Measurements from ENCODE around the gene EOLA2.
"Not testable (repeated sequence)": the region's sequence is repeated elsewhere in the genome, so short reads cannot be mapped to it uniquely, and the experiment has no call there.

EOLA2 gene

GRCh38 chrX:149932150-149932549 is 6.1 kb downstream of the EOLA2 start:
- not testable (repeated sequence) for DNase-seq

- not testable (repeated sequence) for DNase-seq
These were observed 6.9 kb downstream of the EOLA2 start for GRCh38 chrX:149931355-149931754.

DNA sequence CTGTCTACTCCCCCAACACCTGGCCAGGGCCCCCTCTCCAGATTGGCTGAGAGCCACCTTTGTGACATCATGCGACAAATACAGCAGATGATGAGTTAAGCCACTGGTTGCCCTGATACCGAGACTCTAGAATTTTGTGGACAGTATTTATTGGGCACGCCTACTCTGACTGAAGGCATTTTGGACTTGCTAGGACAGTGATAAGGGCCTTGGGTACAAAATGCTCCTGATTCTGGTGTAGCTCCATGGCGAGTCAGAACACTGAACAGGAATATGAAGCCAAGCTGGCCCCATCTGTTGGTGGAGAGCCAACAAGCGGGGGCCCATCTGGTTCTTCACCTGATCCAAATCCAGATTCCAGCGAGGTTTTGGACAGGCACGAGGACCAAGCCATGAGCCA is 8.9 kb downstream of the EOLA2 start, which contains the start of gene HSFX4:
Gene HSFX4 (plus strand): TSS at position 174 of the 400 bp plus-strand sequence. CDS start 72 bp downstream, at position 246.
- not testable (repeated sequence) for DNase-seq

- DNase-seq: not testable (repeated sequence)
These were observed 9.7 kb downstream of the EOLA2 start for GRCh38 chrX:149928635-149929034.

GRCh38 chrX:149927964-149928258 is 10.4 kb downstream of the EOLA2 start:
- not testable (repeated sequence) for DNase-seq

- not testable (repeated sequence) for DNase-seq
These were observed 10.9 kb downstream of the EOLA2 start for GRCh38 chrX:149927245-149927963.

DNA sequence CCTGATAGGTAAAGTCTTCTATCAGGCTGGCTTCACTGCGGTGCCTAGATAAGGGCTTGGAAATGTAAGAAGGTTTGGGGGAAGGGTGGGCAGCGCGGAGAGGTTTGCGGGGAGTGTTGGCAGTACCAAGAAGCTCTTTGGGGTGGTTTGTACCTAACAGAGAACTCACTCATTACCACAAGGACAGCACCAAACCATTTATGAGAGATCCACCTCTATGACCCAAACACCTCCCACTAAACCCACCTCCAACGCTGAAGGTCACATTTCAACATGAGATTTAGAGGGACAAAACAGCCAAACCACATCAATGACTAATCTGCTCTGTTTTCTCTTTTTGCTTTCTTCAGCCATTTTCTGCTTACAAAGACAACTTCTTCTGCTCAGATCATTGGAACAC is 13.9 kb downstream of the EOLA2 start:
- not testable (repeated sequence) for DNase-seq

DNA sequence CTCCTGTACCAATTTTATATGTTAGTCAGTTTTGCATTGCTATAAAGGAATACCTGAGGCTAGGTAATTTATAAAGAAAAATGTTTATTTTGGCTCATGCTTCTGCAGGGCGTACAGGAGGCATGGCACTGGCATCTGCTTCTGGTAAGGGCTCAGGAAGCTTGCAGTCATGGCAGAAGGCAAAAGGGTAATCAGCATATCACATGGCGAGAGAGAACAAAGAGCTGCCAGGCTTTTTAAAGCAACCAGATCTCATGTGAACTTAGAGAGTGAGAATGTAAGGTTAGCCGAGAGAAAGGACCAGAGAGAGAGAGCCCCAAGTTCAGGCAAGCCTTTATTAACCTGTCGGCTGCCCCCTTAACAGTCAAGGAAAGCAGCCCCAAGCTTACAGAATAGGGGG is 14.5 kb downstream of the EOLA2 start:
- DNase-seq: not testable (repeated sequence)

DNA sequence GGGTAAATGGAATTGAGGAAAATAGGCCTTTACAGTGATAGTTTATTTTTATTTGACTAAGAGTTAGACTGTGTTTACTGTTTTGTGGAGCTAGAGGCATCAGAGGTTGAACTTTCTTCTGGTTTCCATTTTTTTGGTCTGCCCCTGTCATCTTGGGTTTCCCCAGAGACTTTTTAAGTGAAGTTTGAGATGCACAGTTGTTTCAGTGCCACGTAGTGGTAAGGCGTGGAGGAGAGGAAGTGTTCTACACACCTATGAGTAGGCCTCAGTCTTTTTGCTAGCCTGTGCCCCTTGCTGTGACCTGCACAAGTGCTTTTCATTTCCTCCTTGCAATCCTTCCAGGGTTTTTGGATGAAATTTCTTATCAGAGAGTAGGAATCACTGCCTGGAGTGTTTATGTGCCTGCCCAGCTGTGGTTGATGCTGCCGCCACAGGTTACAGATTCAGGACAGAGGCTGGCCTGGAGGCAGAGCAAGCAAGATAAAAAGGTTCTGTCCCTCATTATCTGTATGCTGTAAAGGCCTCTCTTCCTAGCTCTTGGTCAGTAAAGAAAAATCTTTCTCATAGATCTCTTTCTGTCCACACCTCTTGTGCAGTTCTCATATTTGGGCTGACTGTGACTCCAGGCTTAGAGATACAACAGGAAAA is 21.4 kb downstream of the EOLA2 start:
- DNase-seq: no peak

DNA sequence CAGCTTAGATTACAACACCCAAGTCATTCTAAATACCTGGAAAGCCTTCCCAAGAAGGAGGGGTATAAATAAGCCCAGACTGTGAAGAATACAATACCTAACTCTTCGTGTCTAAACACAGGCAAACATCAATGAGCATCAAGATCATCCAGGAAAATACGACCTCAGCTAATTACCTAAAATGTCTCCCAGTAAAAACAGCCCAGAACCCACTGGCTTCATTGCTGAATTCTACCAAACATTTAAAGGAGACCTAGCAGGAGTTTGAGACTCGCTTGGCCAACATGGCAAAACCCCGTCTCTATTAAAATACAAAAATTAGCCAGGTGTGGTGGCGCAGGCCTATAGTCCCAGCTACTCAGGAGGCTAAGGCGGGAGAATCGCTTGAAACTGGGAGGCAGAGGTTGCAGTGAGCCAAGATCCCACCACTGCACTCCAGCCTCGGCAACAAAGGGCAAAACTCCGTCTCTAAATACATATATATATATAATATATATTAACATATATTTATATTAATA is 28.1 kb downstream of the EOLA2 start:
- no peak for DNase-seq

DNA sequence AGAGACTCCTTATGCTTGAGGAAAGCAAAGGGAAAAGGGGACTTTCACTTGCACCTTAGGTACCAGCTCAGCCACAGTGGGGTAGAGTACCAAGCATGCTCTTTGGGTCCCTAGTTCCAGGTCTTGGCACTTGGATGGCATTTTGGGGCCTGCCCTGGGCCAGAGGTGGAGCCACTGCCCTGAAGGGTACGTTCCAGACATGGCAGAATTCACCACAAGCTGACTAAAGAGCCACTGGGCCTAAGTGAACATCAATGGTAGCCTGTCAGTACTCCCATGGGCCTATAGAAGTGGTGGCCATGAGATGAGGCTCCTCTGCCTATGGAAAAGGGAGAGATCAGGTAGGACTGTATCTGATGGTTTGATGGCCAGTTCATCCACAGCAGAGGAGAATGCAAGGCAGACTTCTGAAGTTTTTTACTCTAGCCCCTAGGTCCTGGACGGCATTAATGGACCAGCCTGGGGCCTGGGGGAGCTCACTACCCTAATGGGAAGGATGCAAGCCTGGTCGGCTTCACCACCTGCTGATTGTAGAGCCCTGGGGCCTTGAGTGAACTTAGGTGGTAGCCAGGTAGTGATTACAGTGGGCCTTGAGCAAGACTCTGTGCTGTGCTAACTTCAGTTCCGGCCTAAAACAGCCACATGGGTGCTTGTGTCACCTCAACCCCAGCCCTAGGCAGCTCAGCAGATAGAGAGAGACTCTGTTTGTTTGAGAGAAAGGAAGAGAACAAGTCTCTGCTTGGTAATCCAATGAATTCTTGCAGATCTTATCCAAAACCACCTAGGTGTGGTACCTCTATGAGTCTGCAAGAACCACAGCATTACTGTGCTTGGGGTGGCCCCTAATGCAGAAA is 28.7 kb downstream of the EOLA2 start:
- no peak for DNase-seq

DNA sequence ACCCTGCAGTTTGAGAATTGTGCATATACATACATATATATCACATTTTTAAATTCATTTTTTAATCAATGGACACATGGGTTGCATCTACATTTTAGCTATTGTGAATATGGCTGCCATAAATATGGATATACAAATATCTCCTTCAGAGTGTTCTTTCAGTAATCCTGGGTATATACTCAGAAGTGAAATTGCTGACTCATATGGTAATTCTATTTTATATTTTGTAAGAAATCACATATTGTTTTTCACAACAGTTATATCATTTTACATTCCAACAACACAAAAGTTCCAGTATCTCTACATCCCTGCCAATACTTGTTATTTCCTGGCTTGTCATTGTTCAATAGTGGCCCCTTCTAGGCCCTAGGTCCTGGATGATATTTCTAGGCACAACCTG is 29.6 kb downstream of the EOLA2 start:
- no peak for DNase-seq

DNA sequence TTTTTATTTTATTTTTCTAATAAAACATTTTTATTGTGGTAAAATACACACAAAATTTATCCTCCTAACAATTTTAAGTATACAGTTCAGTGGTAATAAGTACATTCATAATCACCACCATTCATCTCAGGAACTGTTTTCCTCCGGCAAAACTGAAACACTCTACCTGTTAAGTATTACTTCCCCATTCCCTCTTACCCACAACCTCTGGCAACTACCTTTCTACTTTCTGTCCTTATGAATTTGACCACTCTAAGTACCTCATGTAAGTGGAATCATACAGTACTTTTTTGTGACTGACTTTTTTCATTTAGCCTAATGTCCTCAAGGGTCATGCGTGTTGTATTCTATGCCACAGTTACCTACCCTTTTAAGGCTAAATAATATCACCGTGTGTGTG is 30.0 kb downstream of the EOLA2 start:
- DNase-seq: no peak

- DNase-seq: no peak
These were observed 34.2 kb downstream of the EOLA2 start for GRCh38 chrX:149903889-149904748.

- DNase-seq: no peak
These were observed 39.7 kb downstream of the EOLA2 start for GRCh38 chrX:149898554-149898953.

DNA sequence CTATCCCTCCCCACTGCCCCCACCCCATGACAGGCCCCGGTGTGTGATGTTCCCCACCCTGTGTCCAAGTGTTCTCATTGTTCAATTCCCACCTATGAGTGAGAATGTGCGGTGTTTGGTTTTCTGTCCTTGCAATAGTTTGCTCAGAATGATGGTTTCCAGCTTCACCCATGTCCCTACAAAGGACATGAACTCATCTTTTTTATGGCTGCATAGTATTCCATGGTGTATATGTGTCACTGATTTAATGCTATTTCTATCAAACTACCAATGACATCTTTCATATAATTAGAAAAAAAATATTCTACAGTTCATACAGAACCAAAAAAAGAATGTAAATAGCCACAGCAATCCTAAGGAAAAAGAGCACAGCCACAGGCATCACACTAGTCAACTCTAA is 47.5 kb downstream of the EOLA2 start:
- not testable (repeated sequence) for DNase-seq

Measured in NCI-H774 (cell line).